K562 (cell line): ENCODE data around the gene ZKSCAN3. TPM values are rescaled to one million over a fixed set of nuclear protein-coding genes. Genes with fewer than 3 reads are reported as not detected.

ENCODE experiments used
- C11orf30 ChIP-seq: fragments of 450-650 bp; IDR thresholded peaks from 2 replicates; pipeline ENCODE4 v1.6.1; 2016; ENCODE audit warnings: low read depth, mild to moderate bottlenecking
- CBX2 ChIP-seq: fragments of 200-600 bp; sonication (generic); IDR thresholded peaks from one replicate; pipeline ENCODE4 v1.6.1; 2012; ENCODE audit warnings: mild to moderate bottlenecking, low read length, inconsistent platforms; ENCODE audit not compliant: insufficient read depth, poor library complexity, severe bottlenecking
- DACH1 ChIP-seq: fragments of 450-650 bp; IDR thresholded peaks from 2 replicates; pipeline ENCODE4 v1.6.1; 2018; ENCODE audit not compliant: partially characterized antibody
- EGR1 ChIP-seq: fragments of 450-650 bp; conservative IDR thresholded peaks from 2 replicates; pipeline ENCODE4 v1.6.1; 2017; ENCODE audit warnings: mild to moderate bottlenecking
- FOXA3 ChIP-seq, 2 experiments: fragments of 450-650 bp in 1 of 2; sonication (generic) in 1 of 2; formaldehyde crosslinking; IDR thresholded peaks in 1 of 2; conservative IDR thresholded peaks in 1 of 2; 2 replicates each; pipeline versions ENCODE4 v1.4.0 to v1.8.0; 2020 to 2022; ENCODE audit warnings: mild to moderate bottlenecking in 2 of 2, missing genetic modification reagents in 1 of 2
- FUS ChIP-seq: fragments of 200-400 bp; formaldehyde crosslinking; optimal IDR thresholded peaks from 2 replicates; pipeline ENCODE3; 2017; ENCODE audit warnings: low read depth, low read length
- HDAC6 ChIP-seq: IDR thresholded peaks from 2 replicates; pipeline ENCODE4 v1.6.1; 2012; ENCODE audit warnings: low read depth, mild to moderate bottlenecking, control low read depth, inconsistent platforms, low read length, moderate library complexity
- HDGF ChIP-seq: fragments of 450-650 bp; IDR thresholded peaks from 2 replicates; pipeline ENCODE4 v1.6.1; 2016
- HNRNPL ChIP-seq: fragments of 200-400 bp; formaldehyde crosslinking; IDR thresholded peaks from 2 replicates; pipeline ENCODE4 v1.6.1; 2017; ENCODE audit warnings: low read depth, mild to moderate bottlenecking, low read length
- NFIX ChIP-seq: fragments of 250-450 bp; sonication (Bioruptor Pico); IDR thresholded peaks from 2 replicates; pipeline ENCODE4 v1.4.0; 2020; ENCODE audit warnings: low read depth, mild to moderate bottlenecking, moderate library complexity
- OTX1 ChIP-seq: fragments of 450-650 bp; formaldehyde crosslinking; IDR thresholded peaks from 2 replicates; pipeline ENCODE4 v1.4.0; 2022; ENCODE audit warnings: mild to moderate bottlenecking
- TAF15 ChIP-seq: fragments of 200-400 bp; formaldehyde crosslinking; IDR thresholded peaks from 2 replicates; pipeline ENCODE4 v1.6.1; 2017; ENCODE audit warnings: mild to moderate bottlenecking, low read depth, low read length, moderate library complexity
- TAF7 ChIP-seq: fragments of 450-650 bp; IDR thresholded peaks from 2 replicates; pipeline ENCODE4 v1.6.1; 2016; ENCODE audit warnings: missing genetic modification characterization, missing compliant biosample characterization
- ZFP1 ChIP-seq: fragments of 450-650 bp; formaldehyde crosslinking; IDR thresholded peaks from 2 replicates; pipeline ENCODE4 v1.4.0; 2020; ENCODE audit warnings: mild to moderate bottlenecking, mixed read lengths
- ZNF140 ChIP-seq: fragments of 250-450 bp; sonication (Bioruptor Pico); IDR thresholded peaks from 2 replicates; pipeline ENCODE4 v1.8.0; 2021; ENCODE audit warnings: moderate library complexity, mild to moderate bottlenecking, inconsistent platforms
- ZNF224 ChIP-seq: sonication (generic); formaldehyde crosslinking; IDR thresholded peaks from 2 replicates; pipeline ENCODE4 v1.8.0; 2022; ENCODE audit warnings: mild to moderate bottlenecking, missing genetic modification reagents
- ZNF347 ChIP-seq: fragments of 450-650 bp; formaldehyde crosslinking; IDR thresholded peaks from 2 replicates; pipeline ENCODE4 v1.4.0; 2020; ENCODE audit warnings: low read depth, mild to moderate bottlenecking, moderate library complexity
- ZNF644 ChIP-seq: fragments of 200-800 bp; sonication (Bioruptor generic); IDR thresholded peaks from 2 replicates; pipeline ENCODE4 v1.6.1; 2016; ENCODE audit warnings: low read depth, missing genetic modification characterization, missing compliant biosample characterization
- polyA plus RNA-seq, 8 experiments: library from polyadenylated mRNA; depleted of rRNA in 4 of 8; stranded (reverse) in 5 of 8; unstranded in 3 of 8; fragments of >200 nt; fragmentation: Nextera tagmentation in 2 of 8; fragmentation: Illumina TruSeq in 1 of 8; extraction: Ambion mirVana in 2 of 8; extraction: Trizol in 1 of 8; gene quantifications; 2 replicates each; pipeline versions ENCODE4 v1.2.1 to v1.2.3, GENCODE V29; 2011 to 2014; ENCODE audit warnings: inconsistent platforms in 1 of 8, missing spikeins in 1 of 8
- total RNA-seq, 7 experiments: library from RNA; depleted of rRNA in 6 of 7; stranded (reverse); fragments of >200 nt in 6 of 7; fragmentation: Illumina TruSeq in 2 of 7; extraction: Trizol in 2 of 7; gene quantifications; 2 replicates each; pipeline versions ENCODE4 v1.2.1 to v1.2.3, GENCODE V29; 2011 to 2021; ENCODE audit warnings: low replicate concordance in 1 of 7
- TF ChIP-seq, protein P1 (sequence below): sonication (generic); formaldehyde crosslinking; IDR thresholded peaks from 2 replicates; pipeline ENCODE4 v1.8.0; 2022; ENCODE audit warnings: missing genetic modification reagents, mild to moderate bottlenecking, moderate library complexity, borderline replicate concordance
- TF ChIP-seq, protein P2 (sequence below): fragments of 250-450 bp; sonication (Bioruptor Pico); IDR thresholded peaks from 2 replicates; pipeline ENCODE4 v1.8.0; 2022; ENCODE audit warnings: moderate library complexity, mild to moderate bottlenecking, inconsistent platforms
- TF ChIP-seq, protein P3 (sequence below), 2 experiments: IDR thresholded peaks; 2 replicates each; pipeline ENCODE4 v1.6.1; 2012; ENCODE audit warnings: improper control_type of control experiment in 2 of 2, low read depth in 2 of 2, low read length in 2 of 2, borderline replicate concordance in 1 of 2
- TF ChIP-seq, protein P4 (sequence below): IDR thresholded peaks from 2 replicates; pipeline ENCODE4 v1.6.1; 2016; ENCODE audit warnings: missing genetic modification characterization, missing compliant biosample characterization

The ZKSCAN3 gene
- total and polyA plus RNA-seq, 9 of the 15 experiments (the other 6 are each of a cell fraction or from before 2014, with no cell fraction given), result 3.0 to 12.4 (median 10.2) TPM

DNA sequence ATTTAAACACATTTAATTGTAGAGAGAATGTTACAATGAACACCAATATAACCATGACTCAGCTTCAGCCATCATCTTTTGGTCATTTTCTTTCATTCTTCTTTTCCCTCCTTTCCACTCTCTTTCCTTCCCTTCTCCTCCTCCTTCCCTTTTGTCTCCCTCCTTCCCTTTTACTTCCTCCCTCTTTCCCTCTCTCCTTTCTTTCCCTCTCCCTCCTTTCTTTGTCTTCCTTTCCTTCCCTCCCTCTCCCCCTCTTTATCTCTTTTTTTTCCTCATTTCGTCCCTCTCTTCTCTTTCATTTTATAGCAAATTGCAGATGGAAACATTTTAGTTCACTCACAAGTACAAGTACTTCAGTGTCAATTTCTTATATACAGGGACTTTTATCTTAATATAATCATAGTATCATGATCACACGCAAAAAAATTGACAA lies 1.8 kb downstream of the ZKSCAN3 start (continued):
- TF ChIP-seq TAF7 (tag) (no peak), FOXA3 (CRISPR knock-in tag; conservative IDR thresholded peaks at IDR 0.05 in 1 of 2, IDR thresholded peaks at IDR 0.05 in 1 of 2) (no peak), HDAC6 (no peak), HDGF (peak; percentile 97), NFIX (CRISPR knock-in tag) (no peak), ZFP1 (CRISPR knock-in tag) (no peak), DACH1 (no peak), ZNF644 (tag) (no peak), ZNF224 (no peak), OTX1 (CRISPR knock-in tag) (peak; percentile 94), C11orf30 (peak; percentile 92), ZNF140 (CRISPR knock-in tag) (no peak), TAF15 (no peak), ZNF347 (CRISPR knock-in tag) (no peak), FUS (no peak), CBX2 (no peak), HNRNPL (no peak), EGR1 (no peak)
- TF ChIP-seq, protein P1, sequence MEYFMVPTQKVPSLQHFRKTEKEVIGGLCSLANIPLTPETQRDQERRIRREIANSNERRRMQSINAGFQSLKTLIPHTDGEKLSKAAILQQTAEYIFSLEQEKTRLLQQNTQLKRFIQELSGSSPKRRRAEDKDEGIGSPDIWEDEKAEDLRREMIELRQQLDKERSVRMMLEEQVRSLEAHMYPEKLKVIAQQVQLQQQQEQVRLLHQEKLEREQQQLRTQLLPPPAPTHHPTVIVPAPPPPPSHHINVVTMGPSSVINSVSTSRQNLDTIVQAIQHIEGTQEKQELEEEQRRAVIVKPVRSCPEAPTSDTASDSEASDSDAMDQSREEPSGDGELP (CRISPR knock-in tag), result no peak
- TF ChIP-seq, protein P2, sequence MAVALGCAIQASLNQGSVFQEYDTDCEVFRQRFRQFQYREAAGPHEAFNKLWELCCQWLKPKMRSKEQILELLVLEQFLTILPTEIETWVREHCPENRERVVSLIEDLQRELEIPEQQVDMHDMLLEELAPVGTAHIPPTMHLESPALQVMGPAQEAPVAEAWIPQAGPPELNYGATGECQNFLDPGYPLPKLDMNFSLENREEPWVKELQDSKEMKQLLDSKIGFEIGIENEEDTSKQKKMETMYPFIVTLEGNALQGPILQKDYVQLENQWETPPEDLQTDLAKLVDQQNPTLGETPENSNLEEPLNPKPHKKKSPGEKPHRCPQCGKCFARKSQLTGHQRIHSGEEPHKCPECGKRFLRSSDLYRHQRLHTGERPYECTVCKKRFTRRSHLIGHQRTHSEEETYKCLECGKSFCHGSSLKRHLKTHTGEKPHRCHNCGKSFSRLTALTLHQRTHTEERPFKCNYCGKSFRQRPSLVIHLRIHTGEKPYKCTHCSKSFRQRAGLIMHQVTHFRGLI (CRISPR knock-in tag), result no peak
- TF ChIP-seq, protein P3, sequence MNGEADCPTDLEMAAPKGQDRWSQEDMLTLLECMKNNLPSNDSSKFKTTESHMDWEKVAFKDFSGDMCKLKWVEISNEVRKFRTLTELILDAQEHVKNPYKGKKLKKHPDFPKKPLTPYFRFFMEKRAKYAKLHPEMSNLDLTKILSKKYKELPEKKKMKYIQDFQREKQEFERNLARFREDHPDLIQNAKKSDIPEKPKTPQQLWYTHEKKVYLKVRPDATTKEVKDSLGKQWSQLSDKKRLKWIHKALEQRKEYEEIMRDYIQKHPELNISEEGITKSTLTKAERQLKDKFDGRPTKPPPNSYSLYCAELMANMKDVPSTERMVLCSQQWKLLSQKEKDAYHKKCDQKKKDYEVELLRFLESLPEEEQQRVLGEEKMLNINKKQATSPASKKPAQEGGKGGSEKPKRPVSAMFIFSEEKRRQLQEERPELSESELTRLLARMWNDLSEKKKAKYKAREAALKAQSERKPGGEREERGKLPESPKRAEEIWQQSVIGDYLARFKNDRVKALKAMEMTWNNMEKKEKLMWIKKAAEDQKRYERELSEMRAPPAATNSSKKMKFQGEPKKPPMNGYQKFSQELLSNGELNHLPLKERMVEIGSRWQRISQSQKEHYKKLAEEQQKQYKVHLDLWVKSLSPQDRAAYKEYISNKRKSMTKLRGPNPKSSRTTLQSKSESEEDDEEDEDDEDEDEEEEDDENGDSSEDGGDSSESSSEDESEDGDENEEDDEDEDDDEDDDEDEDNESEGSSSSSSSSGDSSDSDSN (IDR thresholded peaks at IDR 0.05; ENCODE audit: borderline replicate concordance in 1 of 2, low read depth in 2 of 2, low read length in 2 of 2), result no peak
- TF ChIP-seq, protein P4, sequence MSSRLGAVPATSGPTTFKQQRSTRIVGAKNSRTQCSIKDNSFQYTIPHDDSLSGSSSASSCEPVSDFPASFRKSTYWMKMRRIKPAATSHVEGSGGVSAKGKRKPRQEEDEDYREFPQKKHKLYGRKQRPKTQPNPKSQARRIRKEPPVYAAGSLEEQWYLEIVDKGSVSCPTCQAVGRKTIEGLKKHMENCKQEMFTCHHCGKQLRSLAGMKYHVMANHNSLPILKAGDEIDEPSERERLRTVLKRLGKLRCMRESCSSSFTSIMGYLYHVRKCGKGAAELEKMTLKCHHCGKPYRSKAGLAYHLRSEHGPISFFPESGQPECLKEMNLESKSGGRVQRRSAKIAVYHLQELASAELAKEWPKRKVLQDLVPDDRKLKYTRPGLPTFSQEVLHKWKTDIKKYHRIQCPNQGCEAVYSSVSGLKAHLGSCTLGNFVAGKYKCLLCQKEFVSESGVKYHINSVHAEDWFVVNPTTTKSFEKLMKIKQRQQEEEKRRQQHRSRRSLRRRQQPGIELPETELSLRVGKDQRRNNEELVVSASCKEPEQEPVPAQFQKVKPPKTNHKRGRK (tag), result peak; percentile 99
